Hematopoietic multipotent progenitor cell treated with erythropoietin and hydrocortisone succinate and interleukin-3 and kit ligand, for 15 days (in vitro differentiated cells): ENCODE data around the gene SMOC2.

Experiments used
- DNase-seq: peaks from one replicate; pipeline ENCODE4 v3.0.0-alpha.2; 2015; ENCODE audit warnings: low spot score

Gene SMOC2

GRCh38 chr6:168574075-168574698 lies 133.2 kb downstream of the SMOC2 start:
- DNase-seq, result no peak

- no peak for DNase-seq
These were observed 133.8 kb downstream of the SMOC2 start for GRCh38 chr6:168574699-168575195.

- no peak for DNase-seq
These were observed 134.5 kb downstream of the SMOC2 start for GRCh38 chr6:168575346-168576098.

GRCh38 chr6:168576388-168576787 lies 135.4 kb downstream of the SMOC2 start:
- DNase-seq, result no peak

- DNase-seq, result no peak
These were observed 136.5 kb downstream of the SMOC2 start for GRCh38 chr6:168577496-168577895.

- DNase-seq, result no peak
These were observed 137.1 kb downstream of the SMOC2 start for GRCh38 chr6:168578036-168578435.

- DNase-seq, result no peak
These were observed 140.3 kb downstream of the SMOC2 start for GRCh38 chr6:168581236-168581635.

GRCh38 chr6:168581706-168582105 lies 140.7 kb downstream of the SMOC2 start:
- DNase-seq, result no peak

DNA sequence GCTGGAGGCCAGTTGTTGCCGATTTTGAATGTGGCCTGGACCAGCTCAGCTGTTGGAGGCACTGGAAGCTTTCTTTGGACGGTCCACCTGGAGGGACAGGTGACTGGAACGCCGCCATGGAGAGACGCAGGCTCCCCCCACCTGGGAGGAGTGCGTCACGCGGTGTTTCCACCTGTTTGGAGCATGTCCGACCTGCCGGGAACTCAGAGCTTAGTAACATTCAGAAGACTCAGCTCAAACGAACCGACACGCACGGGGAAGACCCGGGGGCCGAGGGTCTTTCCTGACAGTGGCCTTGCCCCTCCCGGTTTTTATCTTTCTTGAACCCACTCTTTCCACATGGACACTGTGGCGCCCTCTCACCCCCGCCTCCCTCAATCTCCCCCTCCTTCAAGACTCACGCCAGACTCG lies 141.6 kb downstream of the SMOC2 start:
- no peak for DNase-seq

DNA sequence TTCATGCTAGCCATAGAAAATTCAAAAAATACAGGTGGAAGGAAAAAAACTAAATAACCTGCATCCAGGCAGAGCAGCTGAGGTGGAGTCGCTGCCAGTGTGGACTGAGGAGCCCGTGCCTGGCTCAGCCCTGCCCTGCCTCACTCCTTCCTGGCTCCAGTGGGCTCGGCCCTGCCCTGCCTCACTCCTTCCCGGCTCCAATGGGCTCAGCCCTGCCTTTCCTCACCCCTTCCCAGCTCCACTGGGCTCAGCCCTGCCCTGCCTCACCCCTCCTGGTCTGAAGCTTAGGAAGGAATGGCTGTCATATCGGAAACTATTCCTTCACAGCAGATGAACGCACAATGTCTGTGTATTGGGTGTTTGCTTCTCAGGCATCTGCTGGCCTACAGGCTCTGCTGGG lies 142.1 kb downstream of the SMOC2 start:
- DNase-seq, result no peak

GRCh38 chr6:168583821-168584220 lies 142.8 kb downstream of the SMOC2 start:
- no peak for DNase-seq

GRCh38 chr6:168584249-168584648 lies 143.3 kb downstream of the SMOC2 start:
- DNase-seq, result no peak

GRCh38 chr6:168584671-168585070 lies 143.7 kb downstream of the SMOC2 start:
- no peak for DNase-seq

DNA sequence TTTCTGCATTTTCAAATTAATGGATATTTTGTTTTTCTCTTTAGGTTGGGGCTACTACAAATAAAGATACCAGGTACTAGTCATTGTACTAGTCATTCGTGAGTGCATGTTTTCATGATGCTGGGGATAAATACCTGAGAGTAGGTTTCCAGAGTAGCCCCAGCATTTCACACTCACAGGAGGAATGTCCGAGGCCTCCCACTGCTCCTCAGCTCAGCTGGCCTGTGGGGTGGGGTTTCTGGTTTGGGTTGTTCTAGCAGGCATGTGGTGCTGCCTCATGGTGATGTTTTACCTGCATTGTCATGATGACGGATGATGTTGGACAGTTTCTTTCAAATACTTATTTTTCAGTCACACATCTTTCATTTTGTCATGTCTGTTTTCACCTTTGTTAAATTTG lies 144.5 kb downstream of the SMOC2 start:
- DNase-seq, result no peak

DNA sequence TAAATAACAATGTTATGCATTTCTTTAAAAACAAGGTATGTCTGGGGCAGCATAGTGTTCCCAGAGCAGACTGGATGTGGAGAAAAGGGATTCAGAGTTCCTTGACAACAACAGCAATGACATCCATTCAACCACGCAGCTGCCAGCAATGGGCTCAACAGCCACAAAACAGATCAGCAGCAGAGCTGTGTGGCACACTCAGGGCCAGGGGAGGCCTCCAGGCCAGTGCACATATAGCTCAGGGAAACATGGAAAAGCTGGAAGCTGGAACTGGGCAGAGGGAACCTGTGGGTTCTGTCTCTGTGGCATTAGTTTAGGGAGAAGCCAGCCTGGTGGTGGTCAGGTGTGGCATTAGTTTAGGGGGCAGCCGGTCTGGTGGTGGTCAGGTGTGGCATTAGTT lies 148.3 kb downstream of the SMOC2 start:
- DNase-seq, result no peak

GRCh38 chr6:168590406-168590805 lies 149.4 kb downstream of the SMOC2 start:
- no peak for DNase-seq

GRCh38 chr6:168596344-168596743 lies 155.4 kb downstream of the SMOC2 start:
- DNase-seq, result no peak

- DNase-seq, result no peak
These were observed 156.5 kb downstream of the SMOC2 start for GRCh38 chr6:168597471-168597875.

- no peak for DNase-seq
These were observed 157.5 kb downstream of the SMOC2 start for GRCh38 chr6:168598251-168599117.

DNA sequence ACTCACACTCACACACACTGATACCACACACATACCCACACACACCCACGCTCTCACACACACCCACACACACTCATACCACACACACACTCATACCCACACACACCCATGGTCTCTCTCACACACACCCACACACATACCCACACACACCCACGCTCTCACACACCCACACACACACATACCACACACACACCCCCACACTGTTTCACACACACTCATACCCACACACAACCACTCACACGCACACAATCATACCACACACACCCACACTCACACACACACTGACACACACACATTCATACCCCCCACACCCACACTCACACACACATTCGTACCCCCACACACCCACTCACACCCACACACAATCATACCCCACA lies 158.1 kb downstream of the SMOC2 start:
- DNase-seq, result no peak

- no peak for DNase-seq
These were observed 158.9 kb downstream of the SMOC2 start for GRCh38 chr6:168599769-168600330.

GRCh38 chr6:168600381-168600780 lies 159.4 kb downstream of the SMOC2 start:
- no peak for DNase-seq
